Hepatocyte (in vitro differentiated cells): ENCODE measurements around the gene DUSP2. TPM values are rescaled to one million over a fixed set of nuclear protein-coding genes. Genes with fewer than 3 reads are reported as not detected.

Source experiments
- DNase-seq: peaks from one replicate; pipeline ENCODE4 v3.0.0-alpha.2; 2016; ENCODE audit warnings: low spot score
- H2AFZ ChIP-seq: fragments of 200-600 bp; sonication (generic); 2 replicates; pipeline ENCODE4 v1.6.0; 2016; ENCODE audit warnings: antibody characterized with exemption, mild to moderate bottlenecking
- H3K27ac ChIP-seq: fragments of 200-600 bp; sonication (generic); 2 replicates; pipeline ENCODE4 v1.5.1; 2016; ENCODE audit warnings: mild to moderate bottlenecking
- H3K27me3 ChIP-seq: fragments of 200-600 bp; sonication (generic); 2 replicates; pipeline ENCODE4 v1.6.1; 2016
- H3K36me3 ChIP-seq: fragments of 200-600 bp; sonication (generic); replicated peaks from 2 replicates; pipeline ENCODE4 v1.5.1; 2016; ENCODE audit warnings: low read depth; ENCODE audit not compliant: insufficient read depth
- H3K4me1 ChIP-seq: fragments of 200-600 bp; sonication (generic); 2 replicates; pipeline ENCODE4 v1.5.1; 2016; ENCODE audit warnings: mild to moderate bottlenecking, moderate library complexity; ENCODE audit not compliant: insufficient read depth
- H3K4me2 ChIP-seq: fragments of 200-600 bp; sonication (generic); 2 replicates; pipeline ENCODE4 v1.6.0; 2016
- H3K4me3 ChIP-seq: fragments of 200-600 bp; sonication (generic); 2 replicates; pipeline ENCODE4 v1.5.1; 2016; ENCODE audit warnings: mild to moderate bottlenecking
- H3K79me2 ChIP-seq: fragments of 200-600 bp; sonication (generic); 2 replicates; pipeline ENCODE4 v1.6.0; 2017; ENCODE audit warnings: mild to moderate bottlenecking
- H3K9me2 ChIP-seq: fragments of 200-600 bp; sonication (generic); replicated peaks from 2 replicates; pipeline ENCODE4 v1.6.0; 2017; ENCODE audit warnings: mild to moderate bottlenecking; ENCODE audit not compliant: insufficient read depth
- H3K9me3 ChIP-seq: fragments of 200-600 bp; sonication (generic); 2 replicates; pipeline ENCODE4 v1.5.1; 2016; ENCODE audit warnings: low read depth, mild to moderate bottlenecking
- H4K20me1 ChIP-seq: fragments of 200-600 bp; sonication (generic); 2 replicates; pipeline ENCODE4 v1.6.0; 2016; ENCODE audit warnings: mild to moderate bottlenecking; ENCODE audit not compliant: insufficient read depth, poor library complexity, severe bottlenecking
- CTCF ChIP-seq: fragments of 200-600 bp; sonication (generic); IDR thresholded peaks from 2 replicates; pipeline ENCODE4 v1.5.1; 2016; ENCODE audit warnings: antibody characterized with exemption, mild to moderate bottlenecking; ENCODE audit not compliant: poor library complexity
- EZH2 ChIP-seq: fragments of 200-600 bp; sonication (generic); IDR thresholded peaks from 2 replicates; pipeline ENCODE4 v1.6.1; 2016; ENCODE audit warnings: antibody characterized with exemption, mild to moderate bottlenecking, borderline replicate concordance
- EZH2phosphoT487 ChIP-seq: fragments of 200-600 bp; sonication (generic); IDR thresholded peaks from one replicate; pipeline ENCODE4 v1.6.1; 2018; ENCODE audit warnings: antibody characterized with exemption, mild to moderate bottlenecking, low read depth, moderate library complexity; ENCODE audit not compliant: unreplicated experiment, severe bottlenecking
- WGBS: methylation state at CpG from one replicate; pipeline ENCODE4 v1.1.6; 2016; ENCODE audit warnings: low lambda C conversion rate; ENCODE audit errors: missing lambda C conversion rate; 5-methylcytosine and 5-hydroxymethylcytosine counted together
- polyA plus RNA-seq: library from polyadenylated mRNA; unstranded; fragments of >200 nt; fragmentation: Nextera tagmentation; extraction: Ambion mirVana; gene quantifications from 2 replicates; pipeline ENCODE4 v1.2.1, GENCODE V29; 2016
- total RNA-seq: library from RNA; depleted of rRNA; stranded (reverse); fragments of >200 nt; gene quantifications from 2 replicates; pipeline ENCODE4 v1.2.3, GENCODE V29; 2014

The DUSP2 gene
- total and polyA plus RNA-seq, 2 experiments from 2014 or later: 11.3 to 24.0 TPM

GRCh38 chr2:96128456-96128855 is 16.8 kb downstream of the DUSP2 start:
- Histone ChIP-seq H3K4me1 (no peaks in the 10 kb centered on the region), H3K36me3 (no peaks in the 10 kb centered on the region), H3K79me2 (no peaks in the 10 kb centered on the region), H4K20me1 (no peaks in the 10 kb centered on the region), H3K27me3 (peaks cover 5% of the 10 kb centered on the region), H3K9me3 (no peaks in the 10 kb centered on the region), H3K4me3 (no peak overlapping the region), H3K27ac (no peak overlapping the region), H3K9me2 (no peaks in the 10 kb centered on the region), H2AFZ (no peak overlapping the region), H3K4me2 (no peak overlapping the region)
- no peak for TF ChIP-seq EZH2phosphoT487
- TF ChIP-seq CTCF: no peak
- no peak for TF ChIP-seq EZH2
- DNase-seq: no peak
- WGBS: 88% methylated on average over 6 of the region's 6 CpGs

- Histone ChIP-seq H3K9me2 (no peaks in the 10 kb centered on the region), H4K20me1 (no peaks in the 10 kb centered on the region), H3K4me1 (no peaks in the 10 kb centered on the region), H3K79me2 (no peaks in the 10 kb centered on the region), H3K27me3 (peaks cover 12% of the 10 kb centered on the region), H3K9me3 (no peaks in the 10 kb centered on the region), H3K4me2 (no peak overlapping the region), H3K27ac (no peak overlapping the region), H2AFZ (no peak overlapping the region), H3K36me3 (no peaks in the 10 kb centered on the region), H3K4me3 (no peak overlapping the region)
- no peak for DNase-seq
- TF ChIP-seq EZH2phosphoT487: no peak
- TF ChIP-seq CTCF: no peak
- TF ChIP-seq EZH2: no peak
- WGBS: 91% methylated on average over 14 of the region's 14 CpGs
Observed at GRCh38 chr2:96124406-96125265, 20.6 kb downstream of the DUSP2 start.

GRCh38 chr2:96123936-96124335 is 21.3 kb downstream of the DUSP2 start:
- TF ChIP-seq EZH2phosphoT487 (no peak), CTCF (no peak), EZH2 (no peak)
- no peak for DNase-seq
- no peaks in the 10 kb centered on the region for H4K20me1 ChIP-seq
- H3K4me3 ChIP-seq: no peak overlapping the region
- H3K79me2 ChIP-seq: no peaks in the 10 kb centered on the region
- no peaks in the 10 kb centered on the region for H3K36me3 ChIP-seq
- H2AFZ ChIP-seq: no peak overlapping the region
- H3K4me1 ChIP-seq: no peaks in the 10 kb centered on the region
- peaks cover 16% of the 10 kb centered on the region for H3K27me3 ChIP-seq
- H3K9me2 ChIP-seq: no peaks in the 10 kb centered on the region
- 90% methylated on average over 11 of the region's 11 CpGs for WGBS
- no peaks in the 10 kb centered on the region for H3K9me3 ChIP-seq
- no peak overlapping the region for H3K27ac ChIP-seq
- H3K4me2 ChIP-seq: no peak overlapping the region
